ENCODE data around the gene NCKAP5.

NCKAP5 gene

DNA sequence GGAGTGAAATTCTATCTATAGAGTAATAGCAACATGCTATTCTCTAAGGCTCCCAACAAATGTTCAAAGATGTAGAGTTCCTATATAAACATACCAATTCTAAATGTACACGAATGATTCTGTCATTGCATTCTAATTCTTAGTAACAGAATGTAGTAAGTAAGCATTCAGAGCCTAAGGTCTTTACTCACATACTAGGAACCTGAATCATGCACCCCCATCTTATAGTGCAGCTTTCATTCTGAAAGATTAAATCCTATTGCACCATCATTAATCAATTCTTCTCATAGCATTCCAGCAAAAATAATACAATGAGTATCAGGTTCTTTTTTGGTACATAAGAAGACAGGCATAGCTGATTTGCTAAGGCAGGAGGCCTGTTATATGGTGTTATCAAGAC, 230.0 kb downstream of the NCKAP5 start:
- Histone ChIP-seq H3K36me3 (ENCODE audit: control insufficient read depth in 2 of 2, insufficient read depth in 2 of 2, low read length in 2 of 2) (no peaks in the 10 kb centered on the region), H3K4me1 (ENCODE audit: control insufficient read depth in 2 of 2, insufficient read depth in 2 of 2, low read length in 2 of 2) (no peaks in the 10 kb centered on the region), H3K9ac (ENCODE audit: low read depth in 1 of 2, low read length in 2 of 2) (no peak overlapping the region), H3K9me3 (ENCODE audit: control insufficient read depth in 2 of 2, low read length in 2 of 2) (no peaks in the 10 kb centered on the region), H3K27me3 (ENCODE audit: control insufficient read depth in 2 of 2, insufficient read depth in 2 of 2, low read length in 2 of 2) (no peaks in the 10 kb centered on the region), H3K27ac (ENCODE audit: low read depth in 2 of 2, low read length in 2 of 2) (no peak overlapping the region), H3K4me3 (ENCODE audit: low read length in 2 of 2) (no peak overlapping the region)

GRCh38 chr2:133334923-133335322, 233.3 kb downstream of the NCKAP5 start:
- H3K27me3 ChIP-seq (ENCODE audit: control insufficient read depth in 2 of 2, insufficient read depth in 2 of 2, low read length in 2 of 2) = no peaks in the 10 kb centered on the region
- H3K4me1 ChIP-seq (ENCODE audit: control insufficient read depth in 2 of 2, insufficient read depth in 2 of 2, low read length in 2 of 2) = no peaks in the 10 kb centered on the region
- H3K4me3 ChIP-seq (ENCODE audit: low read length in 2 of 2) = no peak overlapping the region
- no peaks in the 10 kb centered on the region for H3K9me3 ChIP-seq (ENCODE audit: control insufficient read depth in 2 of 2, low read length in 2 of 2)
- no peaks in the 10 kb centered on the region for H3K36me3 ChIP-seq (ENCODE audit: control insufficient read depth in 2 of 2, insufficient read depth in 2 of 2, low read length in 2 of 2)
- no peak overlapping the region for H3K27ac ChIP-seq (ENCODE audit: low read depth in 2 of 2, low read length in 2 of 2)
- H3K9ac ChIP-seq (ENCODE audit: low read depth in 1 of 2, low read length in 2 of 2) = no peak overlapping the region

DNA sequence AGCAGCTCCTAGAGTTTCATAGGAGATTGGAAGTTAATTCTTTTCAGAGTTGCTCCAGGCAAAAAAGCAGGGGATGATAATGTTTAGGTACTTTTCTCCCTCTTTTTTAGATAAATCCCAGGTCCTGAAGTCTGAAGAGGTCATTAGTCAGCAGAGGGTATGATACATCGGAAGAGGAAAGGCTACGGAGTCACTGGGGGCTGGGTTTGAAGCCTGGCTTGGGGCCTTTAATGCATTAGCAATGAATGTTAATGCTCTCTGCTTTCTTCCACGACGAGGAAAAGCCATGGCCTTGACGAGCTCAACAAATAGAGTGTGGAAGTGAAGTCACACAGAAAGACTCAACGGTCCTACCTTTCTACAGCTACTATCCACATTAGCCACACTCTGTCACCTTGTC, 235.1 kb downstream of the NCKAP5 start:
- no peaks in the 10 kb centered on the region for H3K27me3 ChIP-seq (ENCODE audit: control insufficient read depth in 2 of 2, insufficient read depth in 2 of 2, low read length in 2 of 2)
- no peaks in the 10 kb centered on the region for H3K9me3 ChIP-seq (ENCODE audit: control insufficient read depth in 2 of 2, low read length in 2 of 2)
- no peak overlapping the region for H3K27ac ChIP-seq (ENCODE audit: low read depth in 2 of 2, low read length in 2 of 2)
- H3K9ac ChIP-seq (ENCODE audit: low read depth in 1 of 2, low read length in 2 of 2) = no peak overlapping the region
- no peak overlapping the region for H3K4me3 ChIP-seq (ENCODE audit: low read length in 2 of 2)
- no peaks in the 10 kb centered on the region for H3K36me3 ChIP-seq (ENCODE audit: control insufficient read depth in 2 of 2, insufficient read depth in 2 of 2, low read length in 2 of 2)
- H3K4me1 ChIP-seq (ENCODE audit: control insufficient read depth in 2 of 2, insufficient read depth in 2 of 2, low read length in 2 of 2) = no peaks in the 10 kb centered on the region

- no peak overlapping the region for H3K9ac ChIP-seq (ENCODE audit: low read depth in 1 of 2, low read length in 2 of 2)
- H3K36me3 ChIP-seq (ENCODE audit: control insufficient read depth in 2 of 2, insufficient read depth in 2 of 2, low read length in 2 of 2) = no peaks in the 10 kb centered on the region
- no peaks in the 10 kb centered on the region for H3K4me1 ChIP-seq (ENCODE audit: control insufficient read depth in 2 of 2, insufficient read depth in 2 of 2, low read length in 2 of 2)
- no peak overlapping the region for H3K4me3 ChIP-seq (ENCODE audit: low read length in 2 of 2)
- H3K9me3 ChIP-seq (ENCODE audit: control insufficient read depth in 2 of 2, low read length in 2 of 2) = no peaks in the 10 kb centered on the region
- no peak overlapping the region for H3K27ac ChIP-seq (ENCODE audit: low read depth in 2 of 2, low read length in 2 of 2)
- no peaks in the 10 kb centered on the region for H3K27me3 ChIP-seq (ENCODE audit: control insufficient read depth in 2 of 2, insufficient read depth in 2 of 2, low read length in 2 of 2)
These were observed 236.8 kb downstream of the NCKAP5 start for GRCh38 chr2:133331436-133331835.

DNA sequence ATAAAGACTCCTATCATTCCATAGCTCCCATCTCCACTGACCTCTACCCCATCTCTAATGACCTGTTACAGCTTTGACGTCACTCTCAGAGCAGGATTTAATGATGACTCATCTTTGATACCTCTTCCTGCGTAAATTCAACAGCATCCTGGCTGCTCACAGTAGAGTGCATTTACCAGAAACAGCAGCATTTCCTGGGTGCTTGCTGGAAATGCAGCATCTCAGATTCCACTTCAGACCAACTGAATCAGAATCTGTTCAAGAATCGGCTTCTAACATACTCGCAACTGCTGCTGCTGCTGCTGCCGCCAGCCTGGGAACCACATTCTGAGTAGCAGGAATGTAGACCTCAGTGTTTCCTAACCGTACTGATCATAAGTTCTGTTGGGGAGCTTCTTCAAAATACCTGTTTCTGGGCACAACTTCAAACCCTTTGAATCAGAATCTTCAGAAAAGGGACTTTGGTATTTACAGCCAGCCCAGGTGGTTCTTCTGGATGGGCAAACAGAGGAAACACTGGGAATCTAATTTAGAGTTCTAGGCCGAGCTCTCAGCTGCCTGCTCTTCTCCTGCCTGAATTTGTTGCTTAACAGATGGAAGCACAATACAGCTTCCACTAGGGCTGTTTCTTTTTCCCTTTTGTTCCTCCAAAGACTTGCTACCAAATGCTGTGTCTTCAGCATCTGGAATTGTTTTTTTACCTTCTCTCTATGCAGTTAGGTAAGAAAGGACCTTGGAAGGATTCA, 241.4 kb downstream of the NCKAP5 start:
- Histone ChIP-seq H3K9me3 (ENCODE audit: control insufficient read depth in 2 of 2, low read length in 2 of 2) (no peaks in the 10 kb centered on the region), H3K27me3 (ENCODE audit: control insufficient read depth in 2 of 2, insufficient read depth in 2 of 2, low read length in 2 of 2) (no peaks in the 10 kb centered on the region), H3K27ac (ENCODE audit: low read depth in 2 of 2, low read length in 2 of 2) (no peak overlapping the region), H3K36me3 (ENCODE audit: control insufficient read depth in 2 of 2, insufficient read depth in 2 of 2, low read length in 2 of 2) (no peaks in the 10 kb centered on the region), H3K9ac (ENCODE audit: low read depth in 1 of 2, low read length in 2 of 2) (no peak overlapping the region), H3K4me1 (ENCODE audit: control insufficient read depth in 2 of 2, insufficient read depth in 2 of 2, low read length in 2 of 2) (no peaks in the 10 kb centered on the region), H3K4me3 (ENCODE audit: low read length in 2 of 2) (no peak overlapping the region)

DNA sequence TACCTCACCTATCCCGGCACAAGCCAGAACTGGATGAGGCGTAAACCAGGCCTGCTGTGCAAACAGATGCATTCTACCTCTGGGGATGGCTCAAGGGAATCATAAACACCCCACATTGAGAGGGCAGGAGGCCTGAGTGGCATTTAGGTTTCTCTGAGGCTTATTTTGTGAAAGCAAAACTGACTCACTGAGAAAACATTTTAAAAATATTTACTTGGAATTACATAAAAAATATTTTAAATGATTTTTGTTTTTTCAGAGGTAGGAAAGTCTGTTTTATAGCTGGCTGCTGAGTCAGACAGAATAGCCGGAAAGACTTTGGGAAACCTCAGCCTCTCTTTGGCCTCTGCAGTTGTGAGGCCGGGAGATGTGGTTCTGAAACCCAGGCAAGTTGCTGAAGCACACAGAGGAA, 244.1 kb downstream of the NCKAP5 start:
- Histone ChIP-seq H3K36me3 (ENCODE audit: control insufficient read depth in 2 of 2, insufficient read depth in 2 of 2, low read length in 2 of 2) (no peaks in the 10 kb centered on the region), H3K27ac (ENCODE audit: low read depth in 2 of 2, low read length in 2 of 2) (no peak overlapping the region), H3K9me3 (ENCODE audit: control insufficient read depth in 2 of 2, low read length in 2 of 2) (no peaks in the 10 kb centered on the region), H3K4me1 (ENCODE audit: control insufficient read depth in 2 of 2, insufficient read depth in 2 of 2, low read length in 2 of 2) (no peaks in the 10 kb centered on the region), H3K27me3 (ENCODE audit: control insufficient read depth in 2 of 2, insufficient read depth in 2 of 2, low read length in 2 of 2) (no peaks in the 10 kb centered on the region), H3K4me3 (ENCODE audit: low read length in 2 of 2) (no peak overlapping the region), H3K9ac (ENCODE audit: low read depth in 1 of 2, low read length in 2 of 2) (no peak overlapping the region)

GRCh38 chr2:133322909-133323308, 245.4 kb downstream of the NCKAP5 start:
- Histone ChIP-seq H3K4me3 (ENCODE audit: low read length in 2 of 2) (no peak overlapping the region), H3K9me3 (ENCODE audit: control insufficient read depth in 2 of 2, low read length in 2 of 2) (no peaks in the 10 kb centered on the region), H3K36me3 (ENCODE audit: control insufficient read depth in 2 of 2, insufficient read depth in 2 of 2, low read length in 2 of 2) (no peaks in the 10 kb centered on the region)

DNA sequence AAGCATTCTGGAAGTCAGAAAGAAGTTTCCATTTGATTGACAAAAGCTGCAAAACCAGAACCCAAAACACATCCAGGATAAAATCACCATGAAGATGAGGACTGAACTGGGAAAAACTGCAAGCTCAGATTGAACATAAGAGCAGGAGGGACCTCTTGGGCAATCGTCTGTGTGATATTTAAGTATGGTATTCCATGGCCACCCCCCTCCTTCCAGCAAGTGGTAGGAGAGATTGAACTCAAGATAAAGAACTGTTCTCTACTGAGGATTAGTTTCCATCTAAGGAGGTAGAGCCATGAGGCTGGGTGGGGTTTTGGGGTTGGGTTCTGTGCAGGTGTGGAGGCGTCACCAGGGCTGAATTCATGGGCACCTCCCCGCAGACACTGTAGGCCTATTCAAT, 251.1 kb downstream of the NCKAP5 start:
- H3K9ac ChIP-seq (ENCODE audit: low read depth in 1 of 2, low read length in 2 of 2) = no peak overlapping the region
- no peaks in the 10 kb centered on the region for H3K9me3 ChIP-seq (ENCODE audit: control insufficient read depth in 2 of 2, low read length in 2 of 2)
- no peaks in the 10 kb centered on the region for H3K27me3 ChIP-seq (ENCODE audit: control insufficient read depth in 2 of 2, insufficient read depth in 2 of 2, low read length in 2 of 2)
- H3K36me3 ChIP-seq (ENCODE audit: control insufficient read depth in 2 of 2, insufficient read depth in 2 of 2, low read length in 2 of 2) = no peaks in the 10 kb centered on the region
- H3K27ac ChIP-seq (ENCODE audit: low read depth in 2 of 2, low read length in 2 of 2) = no peak overlapping the region
- H3K4me3 ChIP-seq (ENCODE audit: low read length in 2 of 2) = no peak overlapping the region
- H3K4me1 ChIP-seq (ENCODE audit: control insufficient read depth in 2 of 2, insufficient read depth in 2 of 2, low read length in 2 of 2) = no peaks in the 10 kb centered on the region

More at GRCh38 chr2:133322909-133323308, 245.4 kb downstream of the NCKAP5 start:
- no peak overlapping the region for H3K9ac ChIP-seq (ENCODE audit: low read depth in 1 of 2, low read length in 2 of 2)
- H3K27me3 ChIP-seq (ENCODE audit: control insufficient read depth in 2 of 2, insufficient read depth in 2 of 2, low read length in 2 of 2) = no peaks in the 10 kb centered on the region
- H3K27ac ChIP-seq (ENCODE audit: low read depth in 2 of 2, low read length in 2 of 2) = no peak overlapping the region
- no peaks in the 10 kb centered on the region for H3K4me1 ChIP-seq (ENCODE audit: control insufficient read depth in 2 of 2, insufficient read depth in 2 of 2, low read length in 2 of 2)

GRCh38 chr2:133316557-133316956, 251.7 kb downstream of the NCKAP5 start:
- Histone ChIP-seq H3K27ac (ENCODE audit: low read depth in 2 of 2, low read length in 2 of 2) (no peak overlapping the region), H3K9me3 (ENCODE audit: control insufficient read depth in 2 of 2, low read length in 2 of 2) (no peaks in the 10 kb centered on the region), H3K27me3 (ENCODE audit: control insufficient read depth in 2 of 2, insufficient read depth in 2 of 2, low read length in 2 of 2) (no peaks in the 10 kb centered on the region), H3K9ac (ENCODE audit: low read depth in 1 of 2, low read length in 2 of 2) (no peak overlapping the region), H3K4me1 (ENCODE audit: control insufficient read depth in 2 of 2, insufficient read depth in 2 of 2, low read length in 2 of 2) (no peaks in the 10 kb centered on the region), H3K4me3 (ENCODE audit: low read length in 2 of 2) (no peak overlapping the region), H3K36me3 (ENCODE audit: control insufficient read depth in 2 of 2, insufficient read depth in 2 of 2, low read length in 2 of 2) (no peaks in the 10 kb centered on the region)

DNA sequence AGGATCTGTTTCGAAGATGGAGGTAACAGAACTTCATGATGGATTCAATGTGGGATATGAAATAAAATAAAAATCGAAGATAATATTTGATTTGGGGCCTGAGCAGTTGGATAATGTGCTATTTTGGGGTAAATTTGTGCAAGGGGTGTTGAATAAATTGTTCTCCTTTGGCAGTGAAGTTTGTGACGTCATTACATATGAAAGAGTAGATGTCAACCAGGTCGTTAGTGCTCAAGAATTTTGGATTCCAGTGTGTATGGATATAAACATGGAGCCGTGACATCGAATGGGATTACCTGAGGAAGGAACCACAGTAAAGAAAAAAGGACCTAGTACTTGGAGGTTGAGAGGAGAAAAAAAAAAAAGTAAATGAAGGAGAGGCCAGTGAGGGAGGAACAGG, 253.0 kb downstream of the NCKAP5 start:
- H3K4me1 ChIP-seq (ENCODE audit: control insufficient read depth in 2 of 2, insufficient read depth in 2 of 2, low read length in 2 of 2) = no peaks in the 10 kb centered on the region
- no peak overlapping the region for H3K27ac ChIP-seq (ENCODE audit: low read depth in 2 of 2, low read length in 2 of 2)
- H3K4me3 ChIP-seq (ENCODE audit: low read length in 2 of 2) = no peak overlapping the region
- no peaks in the 10 kb centered on the region for H3K36me3 ChIP-seq (ENCODE audit: control insufficient read depth in 2 of 2, insufficient read depth in 2 of 2, low read length in 2 of 2)
- no peak overlapping the region for H3K9ac ChIP-seq (ENCODE audit: low read depth in 1 of 2, low read length in 2 of 2)
- no peaks in the 10 kb centered on the region for H3K27me3 ChIP-seq (ENCODE audit: control insufficient read depth in 2 of 2, insufficient read depth in 2 of 2, low read length in 2 of 2)
- no peaks in the 10 kb centered on the region for H3K9me3 ChIP-seq (ENCODE audit: control insufficient read depth in 2 of 2, low read length in 2 of 2)
